HUES48 (cell line): ENCODE results near the gene FUBP1.
"Not testable (repeated sequence)": the region's sequence is repeated elsewhere in the genome, so short reads cannot be mapped to it uniquely, and the experiment has no call there.

Experiments
- H3K27ac ChIP-seq: one replicate; pipeline ENCODE4 v1.7.0; 2013; ENCODE audit warnings: low read depth, low read length, inconsistent platforms
- H3K27me3 ChIP-seq: 2 replicates; pipeline ENCODE4 v1.6.1; 2013; ENCODE audit warnings: mild to moderate bottlenecking, low read length; ENCODE audit not compliant: control insufficient read depth, insufficient read depth
- H3K36me3 ChIP-seq: 2 replicates; pipeline ENCODE4 v1.6.1; 2013; ENCODE audit warnings: low read length; ENCODE audit not compliant: control insufficient read depth, insufficient read depth
- H3K4me1 ChIP-seq: 2 replicates; pipeline ENCODE4 v1.6.1; 2013; ENCODE audit warnings: mild to moderate bottlenecking, low read length; ENCODE audit not compliant: control insufficient read depth, insufficient read depth
- H3K4me3 ChIP-seq: 2 replicates; pipeline ENCODE4 v1.5.1; 2013; ENCODE audit warnings: mild to moderate bottlenecking, low read depth, low read length
- H3K9ac ChIP-seq: 2 replicates; pipeline ENCODE4 v1.6.1; 2013; ENCODE audit warnings: mild to moderate bottlenecking, low read depth, low read length, moderate library complexity
- H3K9me3 ChIP-seq: 2 replicates; pipeline ENCODE4 v1.6.1; 2013; ENCODE audit warnings: low read length; ENCODE audit not compliant: control insufficient read depth, insufficient read depth

FUBP1 gene

GRCh38 chr1:77945345-77945744 lies 33.5 kb downstream of the FUBP1 start:
- H3K27ac ChIP-seq, result no peak overlapping the region
- H3K9ac ChIP-seq, result no peak overlapping the region
- H3K27me3 ChIP-seq, result no peaks in the 10 kb centered on the region
- H3K4me3 ChIP-seq, result no peak overlapping the region
- peaks cover 87% of the 10 kb centered on the region for H3K36me3 ChIP-seq
- no peaks in the 10 kb centered on the region for H3K9me3 ChIP-seq
- 0 out of 2 replicates have a peak, but pooled peaks cover 3% of the 10 kb centered on the region for H3K4me1 ChIP-seq

- peaks cover 59% of the 10 kb centered on the region for H3K36me3 ChIP-seq
- H3K4me3 ChIP-seq, result no peak overlapping the region
- H3K27me3 ChIP-seq, result no peaks in the 10 kb centered on the region
- no peaks in the 10 kb centered on the region for H3K4me1 ChIP-seq
- H3K9ac ChIP-seq, result no peak overlapping the region
- peak overlapping the region; percentile 5 for H3K27ac ChIP-seq
- H3K9me3 ChIP-seq, result no peaks in the 10 kb centered on the region
These were observed 36.3 kb downstream of the FUBP1 start for GRCh38 chr1:77942400-77943140.

- H3K36me3 ChIP-seq, result peaks cover 44% of the 10 kb centered on the region
- no peaks in the 10 kb centered on the region for H3K9me3 ChIP-seq
- H3K9ac ChIP-seq, result no peak overlapping the region
- H3K4me1 ChIP-seq, result no peaks in the 10 kb centered on the region
- H3K27me3 ChIP-seq, result no peaks in the 10 kb centered on the region
- no peak overlapping the region for H3K4me3 ChIP-seq
- no peak overlapping the region for H3K27ac ChIP-seq
These were observed 37.8 kb downstream of the FUBP1 start for GRCh38 chr1:77940921-77941570.

DNA sequence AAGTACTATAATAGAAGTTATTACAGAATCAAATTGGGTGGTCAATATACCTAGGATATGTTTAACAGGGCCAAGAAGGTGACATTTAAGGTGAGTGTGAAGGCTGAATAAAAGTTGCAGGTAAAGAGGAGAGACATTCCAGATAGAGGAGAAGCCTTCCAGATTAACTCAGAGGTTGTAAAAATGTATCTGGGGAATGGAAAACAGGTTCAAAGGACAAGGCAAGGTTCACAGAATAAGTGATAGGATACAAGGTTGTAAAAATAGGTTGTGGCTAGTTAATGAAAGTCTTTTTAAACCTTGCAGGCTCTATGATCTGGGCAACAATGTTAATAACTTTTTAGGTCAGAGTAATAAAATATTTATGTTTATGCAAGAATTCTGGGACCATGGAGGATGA lies 40.2 kb downstream of the FUBP1 start:
- Histone ChIP-seq H3K4me1 (no peaks in the 10 kb centered on the region), H3K9me3 (no peaks in the 10 kb centered on the region), H3K4me3 (no peak overlapping the region), H3K9ac (no peak overlapping the region), H3K27ac (no peak overlapping the region), H3K27me3 (no peaks in the 10 kb centered on the region), H3K36me3 (peaks cover 20% of the 10 kb centered on the region)

DNA sequence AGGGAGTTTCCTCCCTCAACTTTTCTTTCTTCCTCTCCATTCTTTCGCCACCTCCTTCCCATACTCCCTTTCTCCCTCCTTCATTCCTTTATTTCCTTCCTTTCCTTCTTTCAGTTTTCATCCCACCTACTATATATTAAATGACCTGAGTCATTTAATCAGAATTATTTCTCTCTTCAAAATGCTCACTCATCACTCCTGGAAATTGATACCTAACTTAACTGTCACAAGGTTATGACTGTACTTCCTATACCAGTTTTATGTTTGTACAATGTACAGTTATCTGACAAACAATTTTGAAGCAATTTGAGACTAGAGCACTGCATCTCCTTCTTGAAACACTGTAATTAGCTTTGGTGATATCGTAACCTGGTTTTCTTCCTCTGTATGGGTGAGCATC lies 49.1 kb downstream of the FUBP1 start:
- H3K9ac ChIP-seq, result no peak overlapping the region
- H3K4me1 ChIP-seq, result no peaks in the 10 kb centered on the region
- 0 out of 2 replicates have a peak, but pooled peaks cover 3% of the 10 kb centered on the region for H3K36me3 ChIP-seq
- H3K4me3 ChIP-seq, result no peak overlapping the region
- no peaks in the 10 kb centered on the region for H3K9me3 ChIP-seq
- H3K27ac ChIP-seq, result no peak overlapping the region
- no peaks in the 10 kb centered on the region for H3K27me3 ChIP-seq

- Histone ChIP-seq H3K4me3 (no peak overlapping the region), H3K4me1 (no peaks in the 10 kb centered on the region), H3K9me3 (no peaks in the 10 kb centered on the region), H3K36me3 (0 out of 2 replicates have a peak, but pooled peaks cover 3% of the 10 kb centered on the region), H3K27ac (no peak overlapping the region), H3K27me3 (no peaks in the 10 kb centered on the region), H3K9ac (no peak overlapping the region)
These were observed 51.5 kb downstream of the FUBP1 start for GRCh38 chr1:77927414-77927813.

GRCh38 chr1:77926561-77927357 lies 52.1 kb downstream of the FUBP1 start:
- Histone ChIP-seq H3K9ac (no peak overlapping the region), H3K9me3 (no peaks in the 10 kb centered on the region), H3K36me3 (0 out of 2 replicates have a peak, but pooled peaks cover 3% of the 10 kb centered on the region), H3K27ac (no peak overlapping the region), H3K4me3 (no peak overlapping the region), H3K27me3 (no peaks in the 10 kb centered on the region), H3K4me1 (no peaks in the 10 kb centered on the region)

- Histone ChIP-seq H3K4me3 (no peak overlapping the region), H3K27me3 (no peaks in the 10 kb centered on the region), H3K27ac (no peak overlapping the region), H3K9ac (no peak overlapping the region), H3K36me3 (0 out of 2 replicates have a peak, but pooled peaks cover 3% of the 10 kb centered on the region), H3K4me1 (no peaks in the 10 kb centered on the region), H3K9me3 (no peaks in the 10 kb centered on the region)
These were observed 52.9 kb downstream of the FUBP1 start for GRCh38 chr1:77925956-77926355.

DNA sequence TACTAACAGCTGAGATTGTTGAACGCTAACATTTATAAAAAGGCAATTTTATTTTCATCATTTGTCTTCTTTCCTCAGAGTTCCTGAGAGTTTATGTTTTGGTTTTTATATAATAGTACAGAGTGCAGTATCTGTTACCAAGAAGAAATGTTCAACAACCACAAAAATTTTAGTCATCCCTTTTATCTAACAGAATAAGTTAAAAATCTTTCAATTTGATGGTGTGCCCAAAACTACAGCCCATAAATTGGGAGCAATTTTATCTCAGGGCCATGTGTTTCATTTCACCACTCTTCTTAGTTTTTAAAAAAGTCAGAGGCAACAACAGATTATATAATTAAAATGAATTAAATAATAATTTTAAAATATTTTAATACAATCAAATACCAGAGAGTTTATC lies 53.4 kb downstream of the FUBP1 start:
- H3K4me1 ChIP-seq, result no peaks in the 10 kb centered on the region
- H3K9me3 ChIP-seq, result no peaks in the 10 kb centered on the region
- H3K9ac ChIP-seq, result no peak overlapping the region
- no peak overlapping the region for H3K4me3 ChIP-seq
- no peak overlapping the region for H3K27ac ChIP-seq
- 0 out of 2 replicates have a peak, but pooled peaks cover 3% of the 10 kb centered on the region for H3K36me3 ChIP-seq
- H3K27me3 ChIP-seq, result no peaks in the 10 kb centered on the region

DNA sequence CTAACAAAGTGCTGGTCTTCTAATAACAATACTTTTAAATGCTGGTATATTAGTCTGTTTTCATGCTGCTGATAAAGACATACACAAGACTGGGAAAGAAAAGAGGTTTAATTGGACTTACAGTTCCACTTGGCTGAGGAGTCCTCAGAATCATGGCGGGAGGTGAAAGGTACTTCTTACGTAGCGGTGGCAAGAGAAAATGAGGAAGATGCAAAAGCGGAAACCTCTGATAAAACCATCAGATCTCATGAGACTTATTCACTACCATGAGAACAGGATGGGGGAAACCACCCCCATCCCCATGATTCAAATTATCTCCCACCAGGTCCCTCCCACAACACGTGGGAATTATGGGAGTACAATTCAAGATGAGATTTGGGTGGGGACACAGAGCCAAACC lies 60.0 kb downstream of the FUBP1 start:
- not testable (repeated sequence) for H3K9me3 ChIP-seq, H3K9ac ChIP-seq, H3K27me3 ChIP-seq, H3K4me1 ChIP-seq, H3K36me3 ChIP-seq, H3K27ac ChIP-seq, H3K4me3 ChIP-seq

DNA sequence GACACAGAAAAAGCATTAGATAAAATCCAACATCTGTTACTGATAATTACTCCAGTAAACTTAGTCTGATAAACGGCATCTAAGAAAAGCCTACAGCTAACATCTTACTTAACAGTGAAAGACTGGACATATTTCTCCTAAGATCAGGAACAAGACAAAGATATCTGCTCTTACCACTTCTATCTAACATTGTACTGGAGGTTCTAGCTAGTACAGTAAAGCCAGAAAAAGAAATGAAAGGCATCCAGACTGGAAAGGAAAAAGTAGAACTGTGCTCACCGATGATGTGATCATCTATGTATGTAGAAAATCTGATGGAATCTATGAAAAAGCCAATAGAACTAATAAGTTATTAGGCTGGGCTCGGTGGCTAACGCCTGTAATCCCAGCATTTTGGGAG lies 68.8 kb downstream of the FUBP1 start:
- Histone ChIP-seq H3K4me1 (no peaks in the 10 kb centered on the region), H3K27me3 (no peaks in the 10 kb centered on the region), H3K27ac (no peak overlapping the region), H3K4me3 (no peak overlapping the region), H3K9me3 (no peaks in the 10 kb centered on the region), H3K36me3 (no peaks in the 10 kb centered on the region), H3K9ac (no peak overlapping the region)
